Lower lobe of right lung (tissue), 2 donors: ENCODE data around the gene PTPRN2. TPM values are rescaled to one million over a fixed set of nuclear protein-coding genes. Genes with fewer than 3 reads are reported as not detected.
"Not testable (repeated sequence)": the region's sequence is repeated elsewhere in the genome, so short reads cannot be mapped to it uniquely, and the experiment has no call there.

Experiments
- ATAC-seq, 2 donors: fragments of 200-7000 bp; cut with Tn5 transposase; one replicate each; pipeline ENCODE4 v1.9.1; 2020 to 2022; ENCODE audit warnings: mild to moderate bottlenecking in 2 of 2, moderate library complexity in 2 of 2
- DNase-seq: peaks from one replicate; pipeline ENCODE4 v3.0.0-alpha.2; 2020
- H3K27ac ChIP-seq: fragments of 200-600 bp; one replicate; pipeline ENCODE4 v1.8.0; 2022
- H3K27me3 ChIP-seq: fragments of 200-600 bp; one replicate; pipeline ENCODE4 v1.8.0; 2022; ENCODE audit warnings: low read depth
- H3K36me3 ChIP-seq: fragments of 200-600 bp; one replicate; pipeline ENCODE4 v1.8.0; 2022; ENCODE audit warnings: mild to moderate bottlenecking
- H3K4me1 ChIP-seq: fragments of 200-600 bp; one replicate; pipeline ENCODE4 v1.8.0; 2022
- H3K4me3 ChIP-seq: fragments of 200-600 bp; one replicate; pipeline ENCODE4 v1.8.0; 2022; ENCODE audit warnings: mild to moderate bottlenecking
- H3K9me3 ChIP-seq: fragments of 200-600 bp; one replicate; pipeline ENCODE4 v1.8.0; 2022
- intact Hi-C: fragments of 100-400 bp; cut with DNase I; formaldehyde crosslinking; loops from one replicate; pipeline ENCODE4 v1.11.0; 2022
- total RNA-seq: library from RNA; stranded (reverse); fragmentation: NEBNext Ultra II Directional; extraction: Animal tissue kit (Norgen Biotek cat#: 25700); gene quantifications from one replicate; pipeline ENCODE4 v1.2.1, GENCODE V29; 2021
- TF ChIP-seq, protein P1 (sequence below): fragments of 200-600 bp; IDR thresholded peaks from one replicate; pipeline ENCODE4 v1.8.0; 2022; ENCODE audit warnings: antibody characterized with exemption, mild to moderate bottlenecking
- donor health status: DM: no; HTN: yes; CAD: no; lungs with severe emphysema.

The PTPRN2 gene
- total RNA-seq, 1 donor from 2014 or later: 6.8 TPM

- intact Hi-C loops: no loop called here
- TF ChIP-seq, protein P1, sequence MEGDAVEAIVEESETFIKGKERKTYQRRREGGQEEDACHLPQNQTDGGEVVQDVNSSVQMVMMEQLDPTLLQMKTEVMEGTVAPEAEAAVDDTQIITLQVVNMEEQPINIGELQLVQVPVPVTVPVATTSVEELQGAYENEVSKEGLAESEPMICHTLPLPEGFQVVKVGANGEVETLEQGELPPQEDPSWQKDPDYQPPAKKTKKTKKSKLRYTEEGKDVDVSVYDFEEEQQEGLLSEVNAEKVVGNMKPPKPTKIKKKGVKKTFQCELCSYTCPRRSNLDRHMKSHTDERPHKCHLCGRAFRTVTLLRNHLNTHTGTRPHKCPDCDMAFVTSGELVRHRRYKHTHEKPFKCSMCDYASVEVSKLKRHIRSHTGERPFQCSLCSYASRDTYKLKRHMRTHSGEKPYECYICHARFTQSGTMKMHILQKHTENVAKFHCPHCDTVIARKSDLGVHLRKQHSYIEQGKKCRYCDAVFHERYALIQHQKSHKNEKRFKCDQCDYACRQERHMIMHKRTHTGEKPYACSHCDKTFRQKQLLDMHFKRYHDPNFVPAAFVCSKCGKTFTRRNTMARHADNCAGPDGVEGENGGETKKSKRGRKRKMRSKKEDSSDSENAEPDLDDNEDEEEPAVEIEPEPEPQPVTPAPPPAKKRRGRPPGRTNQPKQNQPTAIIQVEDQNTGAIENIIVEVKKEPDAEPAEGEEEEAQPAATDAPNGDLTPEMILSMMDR: no peak
- DNase-seq: no peak
These were observed 128.8 kb downstream of the PTPRN2 start for GRCh38 chr7:158458716-158459282.

GRCh38 chr7:158458096-158458495 lies 129.5 kb downstream of the PTPRN2 start:
- intact Hi-C loops: no loop called here
- no peaks in the 10 kb centered on the region for H3K4me1 ChIP-seq
- DNase-seq (no peak), ATAC-seq (no peak)
- H3K4me3 ChIP-seq: no peak overlapping the region
- no peaks in the 10 kb centered on the region for H3K9me3 ChIP-seq
- TF ChIP-seq, protein P1: no peak
- no peaks in the 10 kb centered on the region for H3K36me3 ChIP-seq
- no peak overlapping the region for H3K27ac ChIP-seq
- H3K27me3 ChIP-seq: no peaks in the 10 kb centered on the region

More at GRCh38 chr7:158458716-158459282, 128.8 kb downstream of the PTPRN2 start:
- Histone ChIP-seq H3K36me3 (no peaks in the 10 kb centered on the region), H3K27ac (no peak overlapping the region), H3K4me1 (no peaks in the 10 kb centered on the region), H3K9me3 (no peaks in the 10 kb centered on the region), H3K27me3 (no peaks in the 10 kb centered on the region), H3K4me3 (no peak overlapping the region)
- ATAC-seq: no peak

DNA sequence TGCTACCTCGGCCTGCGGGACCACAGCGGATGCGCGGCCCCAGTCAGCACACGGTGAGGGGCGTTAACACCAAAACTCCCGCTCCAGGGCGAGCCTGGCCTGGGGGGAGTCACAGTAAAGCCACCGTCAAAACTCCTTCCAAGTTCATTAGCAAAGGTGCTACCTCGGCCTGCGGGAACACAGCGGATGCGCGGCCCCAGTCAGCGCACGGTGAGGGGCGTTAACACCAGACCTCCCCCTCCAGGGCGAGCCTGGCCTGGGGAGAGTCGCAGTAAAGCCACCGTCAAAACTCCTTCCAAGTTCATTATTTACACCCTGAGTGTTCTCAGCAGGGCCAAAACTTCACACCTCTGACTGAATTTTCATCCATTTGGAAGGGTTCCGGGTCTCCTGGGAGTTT lies 130.0 kb downstream of the PTPRN2 start:
- H3K9me3 ChIP-seq, H3K27me3 ChIP-seq, DNase-seq, H3K4me3 ChIP-seq, intact Hi-C loops, ATAC-seq, H3K36me3 ChIP-seq, H3K27ac ChIP-seq, H3K4me1 ChIP-seq: not testable (repeated sequence)

GRCh38 chr7:158454631-158455030 lies 133.0 kb downstream of the PTPRN2 start:
- Histone ChIP-seq H3K27me3 (no peaks in the 10 kb centered on the region), H3K4me1 (no peaks in the 10 kb centered on the region), H3K27ac (no peak overlapping the region), H3K9me3 (no peaks in the 10 kb centered on the region), H3K36me3 (no peaks in the 10 kb centered on the region), H3K4me3 (no peak overlapping the region)
- TF ChIP-seq, protein P1: no peak
- no peak for ATAC-seq
- intact Hi-C loops: no loop called here
- DNase-seq: no peak

DNA sequence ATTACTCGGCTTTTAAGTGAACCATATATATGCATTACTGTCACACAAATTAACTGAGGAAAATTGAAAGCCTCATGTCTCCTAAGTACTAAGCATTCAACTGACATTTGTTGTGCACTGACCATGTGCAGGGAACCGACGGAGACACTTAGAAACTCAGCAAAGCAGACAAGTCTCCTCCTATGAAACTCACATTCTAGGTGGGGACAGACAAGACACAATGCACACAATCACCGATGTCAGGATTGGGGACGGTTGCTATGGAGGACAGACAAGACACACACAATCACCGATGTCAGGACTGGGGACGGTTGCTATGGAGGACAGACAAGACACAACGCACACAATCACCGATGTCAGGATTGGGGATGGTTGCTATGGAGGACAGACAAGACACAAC lies 134.0 kb downstream of the PTPRN2 start:
- no peak for ATAC-seq

GRCh38 chr7:158452331-158452730 lies 135.3 kb downstream of the PTPRN2 start:
- intact Hi-C loops: no loop called here
- Histone ChIP-seq H3K36me3 (no peaks in the 10 kb centered on the region), H3K4me3 (no peak overlapping the region), H3K27ac (no peak overlapping the region), H3K4me1 (no peaks in the 10 kb centered on the region), H3K9me3 (no peaks in the 10 kb centered on the region), H3K27me3 (peaks cover 3% of the 10 kb centered on the region)
- ATAC-seq (no peak), DNase-seq (no peak)
- TF ChIP-seq, protein P1: no peak

More for the DNA sequence above, 134.0 kb downstream of the PTPRN2 start:
- H3K9me3 ChIP-seq: no peaks in the 10 kb centered on the region
- no peak for DNase-seq
- H3K4me1 ChIP-seq: no peaks in the 10 kb centered on the region
- H3K27me3 ChIP-seq: no peaks in the 10 kb centered on the region
- H3K4me3 ChIP-seq: no peak overlapping the region
- H3K36me3 ChIP-seq: no peaks in the 10 kb centered on the region
- no peak overlapping the region for H3K27ac ChIP-seq
- TF ChIP-seq, protein P1: no peak
- intact Hi-C loops: no loop called here
